Cardiac fibroblast (primary cell): ENCODE results near the gene SELENOS.

Source experiments
- DNase-seq, 2 donors: peaks; one replicate each; pipeline versions ENCODE4 v3.0.0 to v3.0.0-alpha.2; 2010; ENCODE audit warnings: low read depth in 2 of 2
- H3K4me3 ChIP-seq, 2 donors: replicated peaks in 1 of 2; 1 replicate in 1 of 2; 2 replicates in 1 of 2; pipeline ENCODE4 v1.5.1; 2011; ENCODE audit warnings: low read depth in 2 of 2, low read length in 2 of 2, mild to moderate bottlenecking in 2 of 2, moderate library complexity in 1 of 2
- CTCF ChIP-seq: IDR thresholded peaks from one replicate; pipeline ENCODE4 v1.5.1; 2011; ENCODE audit warnings: low read depth, mild to moderate bottlenecking, low read length, inconsistent platforms

The SELENOS gene

DNA sequence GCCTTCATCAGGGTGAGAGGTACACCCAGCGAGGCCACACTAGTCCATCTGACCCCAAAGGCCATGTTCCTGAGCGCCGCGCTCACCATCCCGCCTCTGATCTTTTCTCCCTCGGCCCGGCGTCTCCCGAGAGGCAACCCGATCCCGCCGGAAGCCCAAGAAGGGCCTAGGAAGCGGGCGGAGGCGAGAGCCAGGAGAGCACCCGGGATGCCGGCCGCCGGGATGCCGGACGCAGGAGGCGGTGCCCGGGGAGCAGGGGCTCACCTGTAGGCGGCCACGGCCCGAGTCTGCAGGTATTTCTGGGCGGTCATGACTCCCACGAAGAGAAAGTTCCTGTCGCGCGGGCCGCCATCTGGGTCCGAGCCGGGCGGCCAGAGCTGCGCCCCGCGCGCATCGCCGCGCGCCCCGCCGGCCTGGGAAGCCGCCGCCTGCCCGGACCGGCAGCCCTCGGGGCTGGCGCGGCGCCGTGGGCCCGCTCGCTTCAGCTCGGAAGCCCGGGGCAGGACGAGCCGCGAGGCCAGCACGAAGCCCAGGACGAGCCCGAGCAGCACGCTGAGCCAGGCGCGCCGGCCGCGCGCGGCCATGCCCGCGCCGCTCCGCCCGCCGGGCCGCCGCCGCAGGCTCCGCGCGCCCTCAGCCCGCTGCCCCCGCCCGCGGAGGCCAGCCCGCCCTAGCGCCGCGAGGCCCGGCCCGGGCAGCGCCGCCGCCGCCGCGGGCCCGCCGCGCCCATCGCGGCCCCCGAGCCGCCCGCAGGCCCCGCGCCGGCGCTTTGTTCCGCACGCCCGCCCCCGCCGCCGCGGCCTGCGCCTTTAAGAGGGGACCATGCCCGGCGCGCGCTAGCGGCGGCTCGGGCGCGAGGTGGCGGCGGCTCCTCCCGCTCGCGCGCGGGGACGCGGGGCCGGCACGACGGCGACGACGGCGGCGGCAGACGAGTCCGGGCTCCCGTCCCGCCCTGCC lies 26.1 kb downstream of the SELENOS start:
- peak overlapping the region; percentile 79 to 81 for H3K4me3 ChIP-seq
- no peak for TF ChIP-seq CTCF
- peak in 1 of 2 donors; percentile 38 for DNase-seq

DNA sequence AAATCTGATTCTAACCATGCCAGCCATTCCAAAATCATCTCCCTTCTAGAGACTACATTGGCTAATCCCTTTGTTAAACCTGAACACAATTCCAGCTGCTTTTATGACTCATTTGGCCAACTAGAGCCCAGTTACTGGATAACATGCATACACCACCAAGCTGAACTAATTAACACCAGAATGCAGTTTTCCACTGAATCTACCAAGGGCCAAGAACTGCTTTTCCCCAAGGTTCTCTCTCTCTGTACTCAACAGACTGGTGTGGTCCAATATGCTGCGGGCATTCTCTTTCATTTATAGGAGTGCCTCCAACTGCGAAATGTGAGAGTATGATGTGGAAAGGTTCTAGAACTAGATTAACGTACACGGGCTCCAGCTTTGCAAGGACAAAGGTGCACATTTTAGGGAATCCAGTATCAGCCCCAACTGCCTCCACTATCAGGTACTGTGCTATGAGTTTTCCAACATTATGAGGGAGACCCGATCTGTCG lies 26.9 kb downstream of the SELENOS start:
- peak overlapping the region; percentile 79 to 81 for H3K4me3 ChIP-seq
- no peak for TF ChIP-seq CTCF
- peak; percentile 79 to 83 for DNase-seq

DNA sequence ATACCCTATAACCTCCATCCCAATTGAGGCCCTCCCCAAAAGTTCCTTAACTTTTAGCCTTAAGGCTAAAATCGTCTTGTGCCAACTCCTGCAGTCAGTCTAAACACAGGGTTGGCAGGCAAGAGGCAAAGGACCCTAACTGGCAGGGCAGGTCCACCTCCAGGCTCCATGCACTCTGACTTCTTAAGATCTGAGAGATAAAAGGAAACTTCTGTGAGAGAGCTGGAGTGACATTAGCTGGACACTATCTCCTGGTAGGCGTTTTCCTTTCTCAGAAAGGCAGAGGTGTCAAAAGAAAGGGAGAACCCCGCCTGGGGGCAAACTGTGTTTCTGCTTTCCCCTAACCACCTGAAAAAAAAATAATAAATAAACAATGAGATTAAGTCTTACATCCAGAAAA lies 29.0 kb downstream of the SELENOS start:
- DNase-seq: no peak
- no peak overlapping the region for H3K4me3 ChIP-seq
- no peak for TF ChIP-seq CTCF

DNA sequence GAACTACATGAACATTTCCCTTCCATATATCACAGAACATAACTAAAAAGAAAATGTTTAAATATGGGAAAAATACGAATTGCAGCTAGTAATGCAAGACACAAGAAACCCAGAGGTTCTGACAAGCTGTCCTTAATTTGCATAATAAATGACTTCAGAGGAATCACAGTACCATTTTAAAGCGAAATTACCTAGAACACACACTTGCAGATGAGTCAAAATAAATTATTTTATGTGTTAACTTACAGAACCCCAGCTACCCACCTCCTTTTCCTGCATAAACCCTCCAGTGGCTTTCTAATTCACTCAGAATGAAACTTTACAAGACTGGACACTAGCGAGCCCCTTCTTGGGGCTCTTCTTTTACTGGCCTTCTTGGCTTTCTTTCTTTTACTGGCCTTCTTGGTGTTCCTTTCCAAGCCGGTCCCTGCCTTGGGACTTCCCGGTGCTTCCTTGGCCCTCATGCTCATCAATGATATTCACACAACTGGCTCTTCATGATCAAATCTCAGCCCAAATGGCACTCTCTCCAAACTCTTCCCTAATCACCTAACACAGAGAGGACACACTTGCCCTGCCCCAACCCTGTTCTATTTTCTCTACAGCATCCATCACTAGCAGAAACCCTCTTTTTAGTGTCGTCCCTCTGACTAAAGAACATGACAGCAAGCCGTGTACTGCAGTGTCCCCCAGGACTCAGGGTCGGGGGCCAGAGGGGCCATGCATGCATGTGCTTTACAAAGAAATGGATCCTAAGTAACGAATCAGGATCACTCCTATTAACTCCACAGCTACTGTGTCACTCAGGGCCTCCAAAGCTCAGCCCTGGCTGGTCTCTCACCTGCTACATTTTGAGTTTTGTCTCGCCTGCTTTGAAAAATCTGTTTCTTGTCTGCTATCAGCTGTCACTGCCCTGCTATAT lies 30.2 kb downstream of the SELENOS start:
- DNase-seq: no peak
- H3K4me3 ChIP-seq: no peak overlapping the region
- no peak for TF ChIP-seq CTCF

DNA sequence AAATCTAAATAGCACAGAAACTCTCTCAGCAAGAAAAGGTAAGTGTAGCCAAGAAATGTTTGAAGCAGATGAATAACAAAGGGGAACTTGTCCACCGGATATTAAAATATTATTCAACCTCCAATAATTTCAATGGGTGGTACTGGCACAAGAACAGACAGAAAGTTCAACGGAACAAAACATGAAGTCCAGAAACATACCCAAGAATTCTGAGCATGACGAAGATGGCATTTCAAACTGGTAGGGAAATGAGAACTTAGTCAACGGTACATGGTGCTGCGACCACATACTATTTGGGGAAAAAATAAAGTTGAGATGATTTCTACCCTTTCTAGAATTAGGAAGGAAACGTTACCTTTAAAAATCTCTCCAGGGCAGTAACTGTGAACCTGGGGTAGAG lies 30.9 kb downstream of the SELENOS start:
- peak in 1 of 2 donors; percentile 44 for DNase-seq
- no peak overlapping the region for H3K4me3 ChIP-seq
- TF ChIP-seq CTCF: no peak

- H3K4me3 ChIP-seq: no peak overlapping the region
- TF ChIP-seq CTCF: no peak
- DNase-seq: no peak
Measured at GRCh38 chr15:101244889-101245668, 32.2 kb downstream of the SELENOS start.
